Stimulated activated CD8-positive, alpha-beta memory T cell treated with anti-CD3 and anti-CD28 coated beads, Interleukin-7, amount 100 ng/mL, for 4 hours (primary cell): ENCODE results near the gene WDR7.

ENCODE experiments used
- DNase-seq, 2 donors: peaks; one replicate each; pipeline ENCODE4 v3.0.0-alpha.2; 2020; ENCODE audit warnings: low read depth in 2 of 2

The WDR7 gene

GRCh38 chr18:56936457-56936856 is 285.3 kb downstream of the WDR7 start:
- DNase-seq, result no peak

- no peak for DNase-seq
Observed at GRCh38 chr18:56937874-56938430, 286.8 kb downstream of the WDR7 start.

- DNase-seq, result no peak
Observed at GRCh38 chr18:56945171-56946083, 294.3 kb downstream of the WDR7 start.

GRCh38 chr18:56947236-56947635 is 296.1 kb downstream of the WDR7 start:
- no peak for DNase-seq

GRCh38 chr18:56952026-56952425 is 300.9 kb downstream of the WDR7 start:
- DNase-seq, result no peak

- no peak for DNase-seq
Observed at GRCh38 chr18:56953428-56954198, 302.5 kb downstream of the WDR7 start.

- no peak for DNase-seq
Observed at GRCh38 chr18:56955490-56955889, 304.3 kb downstream of the WDR7 start.

GRCh38 chr18:56959120-56959519 is 308.0 kb downstream of the WDR7 start:
- no peak for DNase-seq

- DNase-seq, result no peak
Observed at GRCh38 chr18:56962322-56962721, 311.2 kb downstream of the WDR7 start.

- DNase-seq, result no peak
Observed at GRCh38 chr18:56967035-56967434, 315.9 kb downstream of the WDR7 start.

- no peak for DNase-seq
Observed at GRCh38 chr18:56973487-56973886, 322.3 kb downstream of the WDR7 start.

- no peak for DNase-seq
Observed at GRCh38 chr18:56974141-56974540, 323.0 kb downstream of the WDR7 start.

- no peak for DNase-seq
Observed at GRCh38 chr18:56975276-56975675, 324.1 kb downstream of the WDR7 start.

- no peak for DNase-seq
Observed at GRCh38 chr18:56977309-56977708, 326.1 kb downstream of the WDR7 start.

GRCh38 chr18:56977771-56978170 is 326.6 kb downstream of the WDR7 start:
- DNase-seq, result no peak

- DNase-seq, result no peak
Observed at GRCh38 chr18:56980151-56980550, 329.0 kb downstream of the WDR7 start.

GRCh38 chr18:56982766-56983165 is 331.6 kb downstream of the WDR7 start:
- DNase-seq, result no peak

- DNase-seq, result no peak
Observed at GRCh38 chr18:56983275-56983992, 332.3 kb downstream of the WDR7 start.

GRCh38 chr18:56984731-56985130 is 333.6 kb downstream of the WDR7 start:
- DNase-seq, result no peak

- DNase-seq, result no peak
Observed at GRCh38 chr18:56986829-56987228, 335.7 kb downstream of the WDR7 start.

- DNase-seq, result no peak
Observed at GRCh38 chr18:56987236-56987635, 336.1 kb downstream of the WDR7 start.

- no peak for DNase-seq
Observed at GRCh38 chr18:56988022-56988421, 336.9 kb downstream of the WDR7 start.
